ENCODE results near the gene DMD. TPM values are rescaled to one million over a fixed set of nuclear protein-coding genes. Genes with fewer than 3 reads are reported as not detected.

Gene DMD
- total and polyA plus RNA-seq, 2 of the 13 experiments (the other 11 are each of a cell fraction or from before 2014, with no cell fraction given): 17.6 to 25.9 TPM

DNA sequence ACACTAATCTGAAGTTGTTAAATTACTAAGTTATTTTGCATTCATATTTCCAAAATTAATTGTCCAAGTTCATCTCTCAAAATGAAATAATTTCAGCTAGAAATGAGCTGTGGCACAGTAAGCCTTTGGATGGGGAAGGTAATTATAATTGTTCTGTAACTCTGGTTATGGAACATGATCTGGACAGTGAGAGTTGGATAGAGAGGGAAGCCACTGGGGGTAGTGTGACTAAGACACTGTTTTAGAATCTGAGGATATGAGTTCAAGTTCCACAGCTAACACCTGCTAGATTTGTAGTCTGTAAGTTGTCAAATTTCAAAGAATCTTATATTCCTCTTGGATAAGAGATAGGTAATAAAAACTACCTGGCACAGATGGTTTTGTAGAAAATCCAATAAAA is 49.5 kb downstream of the DMD start (continued):
- TF ChIP-seq DPF2 (CRISPR knock-in tag; IDR thresholded peaks at IDR 0.05; ENCODE audit: borderline replicate concordance, low read depth): no peak
- no peak for TF ChIP-seq NR3C1 (CRISPR knock-in tag; IDR thresholded peaks at IDR 0.05)
- no peak for TF ChIP-seq ZNF329 (CRISPR knock-in tag; IDR thresholded peaks at IDR 0.05; ENCODE audit: low read depth)
- TF ChIP-seq NPAS2 (CRISPR knock-in tag; IDR thresholded peaks at IDR 0.05; ENCODE audit: borderline replicate concordance): no peak
- TF ChIP-seq ZNF7 (CRISPR knock-in tag; IDR thresholded peaks at IDR 0.05): no peak
- TF ChIP-seq, protein P1, sequence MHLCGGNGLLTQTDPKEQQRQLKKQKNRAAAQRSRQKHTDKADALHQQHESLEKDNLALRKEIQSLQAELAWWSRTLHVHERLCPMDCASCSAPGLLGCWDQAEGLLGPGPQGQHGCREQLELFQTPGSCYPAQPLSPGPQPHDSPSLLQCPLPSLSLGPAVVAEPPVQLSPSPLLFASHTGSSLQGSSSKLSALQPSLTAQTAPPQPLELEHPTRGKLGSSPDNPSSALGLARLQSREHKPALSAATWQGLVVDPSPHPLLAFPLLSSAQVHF (CRISPR knock-in tag; IDR thresholded peaks at IDR 0.05): no peak
- no peak for TF ChIP-seq SIN3A (IDR thresholded peaks at IDR 0.05; ENCODE audit: borderline replicate concordance, low read depth, low read length)
- TF ChIP-seq MED8 (CRISPR knock-in tag; IDR thresholded peaks at IDR 0.05; ENCODE audit: insufficient replicate concordance): no peak
- TF ChIP-seq ZNF672 (CRISPR knock-in tag; IDR thresholded peaks at IDR 0.05): no peak
- TF ChIP-seq TBL1XR1 (IDR thresholded peaks at IDR 0.05; ENCODE audit: borderline replicate concordance, low read length, partially characterized antibody): no peak
- no peak for TF ChIP-seq ASH2L (IDR thresholded peaks at IDR 0.05; ENCODE audit: insufficient read length, low read depth, low read length)

DNA sequence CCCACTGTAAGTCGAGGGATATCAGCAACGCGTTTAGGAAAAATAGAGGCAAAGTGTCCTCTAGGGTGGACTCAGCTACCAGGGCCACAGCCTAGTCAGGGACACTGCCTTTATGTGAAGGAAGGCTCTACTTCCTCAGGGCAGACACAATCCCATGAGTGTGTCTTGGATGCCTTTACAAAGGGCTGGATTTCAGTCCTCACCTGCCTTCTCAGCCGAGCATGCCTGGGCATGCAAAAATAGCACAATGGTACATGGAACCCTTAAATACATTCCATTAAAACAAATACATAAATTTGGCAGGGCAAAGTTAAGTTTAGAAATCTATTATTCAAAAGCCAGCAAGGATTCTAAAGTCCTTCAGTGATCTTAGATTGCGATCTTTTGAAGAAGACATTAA is 51.1 kb downstream of the DMD start:
- 61% methylated on average over 4 of the region's 5 CpGs for WGBS (ENCODE audit: low lambda C conversion rate)
- ATAC-seq: no peak
- no peak for FAIRE-seq
- H3K27ac ChIP-seq (ENCODE audit: extremely low read length, insufficient read depth, low read length): no peak overlapping the region
- no peaks in the 10 kb centered on the region for H3K79me2 ChIP-seq (ENCODE audit: insufficient read depth, low read length)
- no TSS peak for BruUV-seq (replicated peaks)
- CTCF ChIA-PET (ENCODE audit: low intra/inter-chr PET ratio, low total read pairs): no interaction called here
- H4K20me1 ChIP-seq (ENCODE audit: insufficient read depth, low read length): no peaks in the 10 kb centered on the region
- H3K9me3 ChIP-seq (ENCODE audit: low read length): no peaks in the 10 kb centered on the region
- H3K9ac ChIP-seq (ENCODE audit: insufficient read depth, low read depth, low read length): no peak overlapping the region
- no peaks in the 10 kb centered on the region for H3K36me3 ChIP-seq (replicated peaks in 1 of 2; ENCODE audit: control insufficient read depth in 1 of 2, insufficient read depth in 2 of 2, low read length in 2 of 2)
- DNase-seq (ENCODE audit: low spot score): no peak
- intact Hi-C loops (cut with micrococcal nuclease; ENCODE audit: unreplicated experiment): no loop called here
- no peak overlapping the region for H2AFZ ChIP-seq (ENCODE audit: low read length)
- H3K4me1 ChIP-seq (ENCODE audit: insufficient read depth, low read length): no peaks in the 10 kb centered on the region
- in situ Hi-C loops (cut with HindIII; ENCODE audit: extremely low pct_ligation_motif_present, low pct_unique_long_range_greater_than_20kb): no loop called here
- H3K4me2 ChIP-seq (ENCODE audit: low read depth, low read length): no peak overlapping the region
- POLR2A ChIA-PET: no interaction called here
- H3K27me3 ChIP-seq (ENCODE audit: control insufficient read depth in 1 of 2, insufficient read depth in 2 of 2, low read length in 2 of 2): no peaks in the 10 kb centered on the region
- H3K4me3 ChIP-seq (replicated peaks in 1 of 3; ENCODE audit: insufficient read depth in 1 of 3, low read depth in 2 of 3, low read length in 3 of 3): no peak overlapping the region
- TF ChIP-seq, protein P2, sequence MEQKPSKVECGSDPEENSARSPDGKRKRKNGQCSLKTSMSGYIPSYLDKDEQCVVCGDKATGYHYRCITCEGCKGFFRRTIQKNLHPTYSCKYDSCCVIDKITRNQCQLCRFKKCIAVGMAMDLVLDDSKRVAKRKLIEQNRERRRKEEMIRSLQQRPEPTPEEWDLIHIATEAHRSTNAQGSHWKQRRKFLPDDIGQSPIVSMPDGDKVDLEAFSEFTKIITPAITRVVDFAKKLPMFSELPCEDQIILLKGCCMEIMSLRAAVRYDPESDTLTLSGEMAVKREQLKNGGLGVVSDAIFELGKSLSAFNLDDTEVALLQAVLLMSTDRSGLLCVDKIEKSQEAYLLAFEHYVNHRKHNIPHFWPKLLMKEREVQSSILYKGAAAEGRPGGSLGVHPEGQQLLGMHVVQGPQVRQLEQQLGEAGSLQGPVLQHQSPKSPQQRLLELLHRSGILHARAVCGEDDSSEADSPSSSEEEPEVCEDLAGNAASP (CRISPR knock-in tag; IDR thresholded peaks at IDR 0.05; ENCODE audit: borderline replicate concordance): no peak
- TF ChIP-seq KAT2B (IDR thresholded peaks at IDR 0.05; ENCODE audit: borderline replicate concordance, low read depth, low read length): no peak
- TF ChIP-seq, protein P3, sequence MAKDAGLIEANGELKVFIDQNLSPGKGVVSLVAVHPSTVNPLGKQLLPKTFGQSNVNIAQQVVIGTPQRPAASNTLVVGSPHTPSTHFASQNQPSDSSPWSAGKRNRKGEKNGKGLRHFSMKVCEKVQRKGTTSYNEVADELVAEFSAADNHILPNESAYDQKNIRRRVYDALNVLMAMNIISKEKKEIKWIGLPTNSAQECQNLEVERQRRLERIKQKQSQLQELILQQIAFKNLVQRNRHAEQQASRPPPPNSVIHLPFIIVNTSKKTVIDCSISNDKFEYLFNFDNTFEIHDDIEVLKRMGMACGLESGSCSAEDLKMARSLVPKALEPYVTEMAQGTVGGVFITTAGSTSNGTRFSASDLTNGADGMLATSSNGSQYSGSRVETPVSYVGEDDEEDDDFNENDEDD (CRISPR knock-in tag; IDR thresholded peaks at IDR 0.05; ENCODE audit: borderline replicate concordance): no peak
- TF ChIP-seq SRSF4 (IDR thresholded peaks at IDR 0.05; ENCODE audit: low read depth, low read length, poor library complexity, severe bottlenecking): no peak
- TF ChIP-seq, protein P4, sequence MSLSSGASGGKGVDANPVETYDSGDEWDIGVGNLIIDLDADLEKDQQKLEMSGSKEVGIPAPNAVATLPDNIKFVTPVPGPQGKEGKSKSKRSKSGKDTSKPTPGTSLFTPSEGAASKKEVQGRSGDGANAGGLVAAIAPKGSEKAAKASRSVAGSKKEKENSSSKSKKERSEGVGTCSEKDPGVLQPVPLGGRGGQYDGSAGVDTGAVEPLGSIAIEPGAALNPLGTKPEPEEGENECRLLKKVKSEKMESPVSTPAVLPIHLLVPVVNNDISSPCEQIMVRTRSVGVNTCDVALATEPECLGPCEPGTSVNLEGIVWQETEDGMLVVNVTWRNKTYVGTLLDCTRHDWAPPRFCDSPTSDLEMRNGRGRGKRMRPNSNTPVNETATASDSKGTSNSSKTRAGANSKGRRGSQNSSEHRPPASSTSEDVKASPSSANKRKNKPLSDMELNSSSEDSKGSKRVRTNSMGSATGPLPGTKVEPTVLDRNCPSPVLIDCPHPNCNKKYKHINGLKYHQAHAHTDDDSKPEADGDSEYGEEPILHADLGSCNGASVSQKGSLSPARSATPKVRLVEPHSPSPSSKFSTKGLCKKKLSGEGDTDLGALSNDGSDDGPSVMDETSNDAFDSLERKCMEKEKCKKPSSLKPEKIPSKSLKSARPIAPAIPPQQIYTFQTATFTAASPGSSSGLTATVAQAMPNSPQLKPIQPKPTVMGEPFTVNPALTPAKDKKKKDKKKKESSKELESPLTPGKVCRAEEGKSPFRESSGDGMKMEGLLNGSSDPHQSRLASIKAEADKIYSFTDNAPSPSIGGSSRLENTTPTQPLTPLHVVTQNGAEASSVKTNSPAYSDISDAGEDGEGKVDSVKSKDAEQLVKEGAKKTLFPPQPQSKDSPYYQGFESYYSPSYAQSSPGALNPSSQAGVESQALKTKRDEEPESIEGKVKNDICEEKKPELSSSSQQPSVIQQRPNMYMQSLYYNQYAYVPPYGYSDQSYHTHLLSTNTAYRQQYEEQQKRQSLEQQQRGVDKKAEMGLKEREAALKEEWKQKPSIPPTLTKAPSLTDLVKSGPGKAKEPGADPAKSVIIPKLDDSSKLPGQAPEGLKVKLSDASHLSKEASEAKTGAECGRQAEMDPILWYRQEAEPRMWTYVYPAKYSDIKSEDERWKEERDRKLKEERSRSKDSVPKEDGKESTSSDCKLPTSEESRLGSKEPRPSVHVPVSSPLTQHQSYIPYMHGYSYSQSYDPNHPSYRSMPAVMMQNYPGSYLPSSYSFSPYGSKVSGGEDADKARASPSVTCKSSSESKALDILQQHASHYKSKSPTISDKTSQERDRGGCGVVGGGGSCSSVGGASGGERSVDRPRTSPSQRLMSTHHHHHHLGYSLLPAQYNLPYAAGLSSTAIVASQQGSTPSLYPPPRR (CRISPR knock-in tag; IDR thresholded peaks at IDR 0.05; ENCODE audit: borderline replicate concordance): no peak

Data from HepG2 (cell line).